Tibial nerve (tissue), 4 donors: ENCODE measurements around the gene LCE2C.

Experiments used
- CTCF ChIP-seq, 5 experiments: fragments of 200-600 bp in 3 of 5; fragments of 450-650 bp in 2 of 5; sonication (generic) in 3 of 5; IDR thresholded peaks; one replicate each; pipeline ENCODE4 v1.5.1; 2016 to 2019; ENCODE audit warnings: antibody characterized with exemption in 5 of 5, mild to moderate bottlenecking in 3 of 5, moderate library complexity in 2 of 5
- EP300 ChIP-seq, 2 donors: sonication (generic); formaldehyde crosslinking; IDR thresholded peaks; one replicate each; pipeline ENCODE4 v1.6.1; 2017; ENCODE audit warnings: antibody characterized with exemption in 2 of 2, mild to moderate bottlenecking in 1 of 2
- POLR2A ChIP-seq, 2 donors: fragments of 450-650 bp; IDR thresholded peaks; one replicate each; pipeline ENCODE4 v1.6.1; 2017; ENCODE audit warnings: antibody characterized with exemption in 2 of 2, mild to moderate bottlenecking in 2 of 2, moderate library complexity in 2 of 2

GRCh38 chr1:152725261-152725660 lies 50.2 kb downstream of the LCE2C start:
- TF ChIP-seq POLR2A (IDR thresholded peaks at IDR 0.05) (no peak), CTCF (IDR thresholded peaks at IDR 0.05) (no peak), EP300 (IDR thresholded peaks at IDR 0.05) (no peak)
